T-helper 2 cell treated with Interferon-gamma antibody and Interleukin-4, amounts not matched to agents 100 ng/mL and 5 ng/mL, for 36 hours (primary cell): ENCODE data around the gene TOX2. TPM values are rescaled to one million over a fixed set of nuclear protein-coding genes. Genes with fewer than 3 reads are reported as not detected.

ENCODE experiments used
- intact Hi-C: fragments of 100-400 bp; cut with micrococcal nuclease; formaldehyde crosslinking; loops from one replicate; pipeline ENCODE4 v1.15.1; 2023
- total RNA-seq: library from RNA; stranded (reverse); gene quantifications from 2 replicates; pipeline ENCODE4 v1.2.3, GENCODE V29; 2022

Gene TOX2
- total RNA-seq, 1 donor from 2014 or later, result 6.5 TPM

DNA sequence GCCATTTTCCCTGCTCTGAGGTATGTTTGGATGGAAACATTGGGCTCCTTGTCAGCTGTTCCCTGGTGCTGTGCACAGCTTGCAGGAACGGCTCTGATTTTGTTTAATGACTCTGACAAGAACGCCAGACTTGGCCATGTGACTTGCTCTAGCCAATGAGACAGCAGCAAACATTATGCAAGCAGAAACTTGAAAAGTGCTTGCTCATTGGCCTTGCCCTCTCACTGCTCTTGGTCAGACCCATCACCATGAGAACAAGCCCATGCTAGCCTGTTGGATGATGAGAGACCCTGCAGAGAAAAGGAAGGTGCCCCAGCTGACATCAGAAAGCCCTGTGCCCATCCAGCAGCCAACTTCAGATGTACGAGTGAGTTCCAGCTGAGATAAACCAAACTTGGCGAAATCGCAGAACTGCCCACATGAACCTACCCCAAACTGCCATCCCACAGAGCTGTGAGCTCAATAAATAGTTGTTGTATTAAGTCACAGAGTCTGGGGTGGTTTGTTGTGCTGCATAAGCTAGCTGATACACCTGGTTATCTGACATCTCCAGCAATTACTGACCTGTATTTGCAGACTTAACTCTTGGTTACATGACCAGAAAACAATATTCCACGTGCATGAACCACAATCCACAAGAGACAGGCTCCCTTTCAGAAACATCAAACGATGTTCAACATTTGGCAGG, 175.5 kb downstream of the TOX2 start:
- intact Hi-C loops, result no loop called here

GRCh38 chr20:44091026-44091425, 176.4 kb downstream of the TOX2 start:
- intact Hi-C loops, result no loop called here

- intact Hi-C loops, result loop anchor here (1.0 kb wide), 2 partner anchors 554 to 643 kb away; no protein-coding TSS in a partner anchor
Measured at GRCh38 chr20:44092551-44093248, 178.0 kb downstream of the TOX2 start.

GRCh38 chr20:44093249-44093582, 178.6 kb downstream of the TOX2 start:
- intact Hi-C loops, result loop anchor here (1.0 kb wide), 2 partner anchors 555 to 644 kb away; no protein-coding TSS in a partner anchor

GRCh38 chr20:44095831-44096230, 181.2 kb downstream of the TOX2 start:
- intact Hi-C loops, result no loop called here

- intact Hi-C loops, result no loop called here
Measured at GRCh38 chr20:44097521-44098255, 183.0 kb downstream of the TOX2 start.

GRCh38 chr20:44098256-44098630, 183.6 kb downstream of the TOX2 start:
- intact Hi-C loops, result no loop called here

DNA sequence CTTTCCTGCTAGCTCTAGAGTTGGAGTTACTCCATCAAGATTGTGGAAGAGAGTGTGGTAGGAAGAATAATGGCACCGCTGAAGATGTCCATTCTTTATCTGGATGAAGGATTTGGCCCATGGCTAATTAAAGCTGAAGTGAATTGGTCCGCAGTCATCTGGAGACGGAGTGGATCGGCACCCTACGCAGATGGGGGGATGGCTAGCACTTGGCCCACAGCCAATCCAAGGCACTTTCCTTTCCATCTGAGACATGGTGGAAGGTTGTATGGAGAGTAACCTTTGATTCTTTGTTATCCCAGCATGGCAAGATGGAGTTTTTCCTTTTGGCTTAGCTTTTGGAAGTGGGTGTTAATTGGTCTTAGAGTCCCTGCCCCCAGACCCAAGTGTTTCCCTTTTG, 184.0 kb downstream of the TOX2 start:
- intact Hi-C loops, result no loop called here

GRCh38 chr20:44099832-44100231, 185.2 kb downstream of the TOX2 start:
- intact Hi-C loops, result no loop called here

DNA sequence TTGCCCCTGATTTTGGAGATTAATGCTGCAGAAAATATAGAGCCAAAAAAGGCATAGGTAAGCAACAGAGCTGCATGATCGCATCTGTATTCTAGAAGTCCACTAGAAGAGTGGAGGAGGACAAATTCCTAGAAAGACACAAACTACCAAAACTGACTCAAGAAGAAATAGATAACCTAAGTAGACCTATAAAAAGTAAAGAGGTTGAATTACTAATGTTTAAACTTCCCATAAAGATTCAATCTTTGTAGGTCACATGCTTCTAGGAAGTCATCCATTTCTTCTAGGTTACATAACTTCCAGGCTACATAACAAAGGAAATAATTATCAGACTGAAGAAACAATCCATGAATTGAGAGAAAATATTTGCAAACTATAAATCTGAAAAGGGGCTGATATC, 187.9 kb downstream of the TOX2 start:
- intact Hi-C loops, result no loop called here

DNA sequence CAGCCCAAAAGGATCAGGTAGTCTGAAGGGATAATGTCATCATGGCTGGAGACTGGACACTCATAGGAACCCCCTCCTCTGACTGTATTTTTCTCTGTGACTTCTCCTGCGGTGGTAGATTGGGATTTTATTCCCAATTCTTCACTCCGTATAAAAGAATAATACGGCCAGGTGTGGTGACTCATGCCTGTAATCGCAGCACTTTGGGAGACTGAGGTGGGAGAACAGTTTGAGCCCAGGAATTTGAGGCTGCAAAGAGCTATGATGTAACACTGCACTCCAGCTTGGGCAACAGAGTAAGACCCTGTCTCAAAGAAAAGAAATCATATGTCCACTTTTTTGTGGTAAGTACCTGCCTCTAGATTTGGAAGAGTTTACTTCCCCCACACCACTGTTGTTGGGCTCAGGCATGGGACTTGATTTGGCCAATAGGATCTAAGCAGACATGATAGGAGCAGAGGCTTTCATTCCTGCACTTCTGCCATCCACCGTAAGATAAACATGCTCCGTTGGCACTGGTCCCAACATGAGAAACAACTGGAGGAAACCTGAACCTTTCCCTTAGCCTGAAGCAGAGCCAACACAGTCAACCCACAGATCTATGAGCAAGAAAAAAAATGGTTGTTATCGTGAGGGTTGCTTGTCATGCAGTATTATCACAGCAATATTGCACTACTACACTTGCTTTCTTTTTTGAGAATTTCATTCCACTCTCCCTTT, 190.3 kb downstream of the TOX2 start:
- intact Hi-C loops, result no loop called here

DNA sequence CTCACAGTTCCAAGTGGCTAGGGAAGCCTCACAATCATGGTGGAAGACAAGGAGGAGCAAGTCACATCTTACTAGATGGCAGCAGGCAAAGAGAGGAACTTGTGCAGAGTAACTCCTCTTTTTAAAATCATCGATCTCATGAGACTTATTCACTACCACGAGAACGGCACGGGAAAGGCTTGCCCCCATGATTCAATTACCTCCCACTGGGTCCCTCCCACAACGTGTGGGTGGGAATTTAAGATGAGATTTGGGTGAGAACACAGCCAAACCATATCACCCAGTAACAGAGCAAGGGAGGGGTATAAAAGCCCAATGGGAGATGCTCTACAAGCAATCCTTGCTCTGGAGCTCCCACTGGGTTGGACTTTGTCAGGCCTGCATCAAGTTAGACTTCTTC, 192.0 kb downstream of the TOX2 start:
- intact Hi-C loops, result no loop called here

GRCh38 chr20:44109951-44110361, 195.3 kb downstream of the TOX2 start:
- intact Hi-C loops, result no loop called here

- intact Hi-C loops, result no loop called here
Measured at GRCh38 chr20:44110816-44111568, 196.3 kb downstream of the TOX2 start.

GRCh38 chr20:44111712-44112335, 197.2 kb downstream of the TOX2 start:
- intact Hi-C loops, result no loop called here

DNA sequence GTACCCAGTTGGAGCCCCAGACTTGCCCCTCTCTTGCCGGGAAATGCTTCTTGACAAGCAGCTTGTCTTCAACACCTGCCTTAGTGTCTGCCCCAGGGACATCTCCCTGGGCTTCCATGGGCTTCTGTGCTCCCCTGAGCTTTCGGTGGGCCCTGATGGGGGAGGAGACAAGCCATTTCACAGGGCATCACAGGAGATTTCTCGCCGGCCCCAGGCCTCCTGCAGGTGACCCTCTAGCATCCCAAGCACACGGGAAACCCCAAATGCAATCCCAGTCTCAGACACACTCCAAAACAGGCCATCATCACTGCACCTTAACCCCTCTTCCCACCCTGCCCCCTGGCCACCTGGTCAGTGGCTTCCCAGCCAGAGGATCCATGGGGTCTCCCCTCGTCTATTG, 197.8 kb downstream of the TOX2 start:
- intact Hi-C loops, result no loop called here

DNA sequence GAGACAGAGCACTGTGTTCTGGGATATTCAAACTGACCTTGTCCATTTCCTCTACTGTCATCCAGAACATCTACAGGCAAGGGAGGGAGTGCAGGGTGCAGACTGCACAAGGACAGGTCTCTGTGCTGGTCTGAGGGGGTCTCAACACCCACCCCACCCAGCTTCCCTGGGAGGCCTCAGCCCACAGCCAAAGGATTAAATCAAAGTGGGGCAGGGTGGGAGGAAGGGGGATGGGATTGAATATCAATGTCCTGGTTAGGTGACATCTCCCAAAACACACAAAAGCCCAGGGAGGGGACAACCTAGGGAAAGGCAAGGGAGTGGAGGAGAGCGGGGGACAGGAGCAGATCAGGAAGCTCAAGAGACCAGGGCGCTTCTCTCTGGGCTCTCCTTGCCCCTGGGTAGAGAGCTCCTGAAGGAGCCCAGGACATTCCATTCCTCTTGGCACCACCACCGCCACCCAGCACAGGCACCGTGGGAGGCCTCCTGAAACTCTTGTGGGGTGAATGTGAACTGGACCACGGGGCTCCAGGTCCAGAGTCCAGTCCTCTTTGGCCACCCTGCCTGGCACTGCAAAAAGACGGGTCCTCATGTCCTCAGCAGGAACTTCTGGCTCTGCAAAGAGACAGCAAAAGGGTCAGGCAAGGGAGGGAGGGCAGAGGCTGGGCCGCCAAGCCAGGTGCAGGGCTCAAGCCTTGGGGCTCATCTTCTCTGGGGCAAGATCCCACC, 198.4 kb downstream of the TOX2 start:
- intact Hi-C loops, result no loop called here

DNA sequence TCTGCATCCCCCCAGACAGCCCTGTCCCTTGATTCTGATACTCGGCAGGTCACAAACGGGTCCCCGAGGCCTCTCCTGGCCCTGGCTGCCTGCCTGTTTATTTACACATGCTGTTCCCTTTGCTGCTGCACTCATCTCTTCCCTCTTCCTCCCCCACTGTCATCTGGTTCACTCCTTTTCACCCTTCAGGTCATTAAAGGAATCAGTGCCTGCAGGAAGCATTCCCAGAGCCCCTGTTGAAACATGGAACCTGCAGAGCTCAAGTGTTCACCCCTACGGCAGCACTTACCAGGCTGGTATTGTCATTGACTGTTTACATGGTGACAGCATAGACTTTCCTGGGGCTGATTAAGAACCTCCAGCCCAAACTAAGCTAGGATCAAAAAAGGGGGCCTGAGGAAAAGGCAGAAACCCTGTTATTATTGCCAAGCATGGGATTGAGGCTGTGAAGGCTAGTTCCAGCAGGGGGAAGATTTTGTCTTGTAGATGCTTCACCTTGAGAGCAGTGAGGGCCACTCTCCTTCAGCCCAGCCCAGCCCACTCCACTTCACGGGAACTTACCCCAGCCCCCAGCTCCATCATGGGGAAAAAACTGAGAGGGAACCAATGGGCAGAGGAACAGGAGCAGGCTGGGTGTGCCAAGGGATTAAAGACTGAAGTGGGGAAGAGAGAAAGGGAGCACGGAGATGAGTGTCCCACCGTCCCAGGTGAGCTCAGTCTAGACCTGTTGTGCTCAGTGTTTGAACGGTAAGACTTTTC, 199.1 kb downstream of the TOX2 start:
- intact Hi-C loops, result no loop called here

GRCh38 chr20:44115181-44115580, 200.5 kb downstream of the TOX2 start:
- intact Hi-C loops, result no loop called here
